ENCODE measurements around the gene ATG12. TPM values are rescaled to one million over a fixed set of nuclear protein-coding genes. Genes with fewer than 3 reads are reported as not detected.

Gene ATG12
- total RNA-seq, 2 experiments from 2014 or later = 35.9 to 43.9 TPM

- peaks cover 37% of the 10 kb centered on the region for H3K27me3 Mint-ChIP-seq (ENCODE audit: low read depth)
- ChIA-PET POLR2A (no interaction called here), CTCF (no interaction called here)
- no peak overlapping the region for H3K4me3 Mint-ChIP-seq
- no peak overlapping the region for H3K27ac Mint-ChIP-seq
- peaks cover 1% of the 10 kb centered on the region for H3K36me3 Mint-ChIP-seq (ENCODE audit: low read depth)
- DNase-seq (no peak), ATAC-seq (no peak)
- H3K9me3 Mint-ChIP-seq (ENCODE audit: insufficient read depth) = no peaks in the 10 kb centered on the region
- H3K4me1 Mint-ChIP-seq (ENCODE audit: low read depth) = no peaks in the 10 kb centered on the region
These were observed 41.3 kb downstream of the ATG12 start for GRCh38 chr5:115800108-115800507.

- DNase-seq (no peak), ATAC-seq (no peak)
- Mint-ChIP-seq H3K27ac (no peak overlapping the region), H3K9me3 (ENCODE audit: insufficient read depth) (no peaks in the 10 kb centered on the region), H3K4me1 (ENCODE audit: low read depth) (peaks cover 11% of the 10 kb centered on the region), H3K36me3 (ENCODE audit: low read depth) (no peaks in the 10 kb centered on the region), H3K27me3 (ENCODE audit: low read depth) (peaks cover 41% of the 10 kb centered on the region), H3K4me3 (no peak overlapping the region)
- POLR2A ChIA-PET = no interaction called here
- CTCF ChIA-PET = no interaction called here
These were observed 43.1 kb downstream of the ATG12 start for GRCh38 chr5:115798252-115798651.

GRCh38 chr5:115796656-115797055, 44.7 kb downstream of the ATG12 start:
- Mint-ChIP-seq H3K4me3 (no peak overlapping the region), H3K27ac (no peak overlapping the region), H3K9me3 (ENCODE audit: insufficient read depth) (no peaks in the 10 kb centered on the region), H3K27me3 (ENCODE audit: low read depth) (peaks cover 43% of the 10 kb centered on the region), H3K36me3 (ENCODE audit: low read depth) (no peaks in the 10 kb centered on the region), H3K4me1 (ENCODE audit: low read depth) (peaks cover 11% of the 10 kb centered on the region)
- POLR2A ChIA-PET = no interaction called here
- CTCF ChIA-PET = no interaction called here
- no peak for ATAC-seq
- no peak for DNase-seq

- ChIA-PET CTCF (no interaction called here), POLR2A (no interaction called here)
- peaks cover 47% of the 10 kb centered on the region for H3K27me3 Mint-ChIP-seq (ENCODE audit: low read depth)
These were observed 45.7 kb downstream of the ATG12 start for GRCh38 chr5:115795700-115796099.

GRCh38 chr5:115788440-115788839, 52.9 kb downstream of the ATG12 start:
- ChIA-PET POLR2A (no interaction called here), CTCF (no interaction called here)
- DNase-seq (no peak), ATAC-seq (no peak)
- Mint-ChIP-seq H3K36me3 (ENCODE audit: low read depth) (no peaks in the 10 kb centered on the region), H3K4me3 (no peak overlapping the region), H3K27me3 (ENCODE audit: low read depth) (peaks cover 48% of the 10 kb centered on the region), H3K27ac (no peak overlapping the region), H3K4me1 (ENCODE audit: low read depth) (no peaks in the 10 kb centered on the region), H3K9me3 (ENCODE audit: insufficient read depth) (no peaks in the 10 kb centered on the region)

More at GRCh38 chr5:115795700-115796099, 45.7 kb downstream of the ATG12 start:
- H3K27ac Mint-ChIP-seq = no peak overlapping the region
- ATAC-seq (no peak), DNase-seq (no peak)
- no peaks in the 10 kb centered on the region for H3K36me3 Mint-ChIP-seq (ENCODE audit: low read depth)
- peaks cover 11% of the 10 kb centered on the region for H3K4me1 Mint-ChIP-seq (ENCODE audit: low read depth)
- no peaks in the 10 kb centered on the region for H3K9me3 Mint-ChIP-seq (ENCODE audit: insufficient read depth)
- no peak overlapping the region for H3K4me3 Mint-ChIP-seq

- Mint-ChIP-seq H3K27me3 (ENCODE audit: low read depth) (peaks cover 41% of the 10 kb centered on the region), H3K9me3 (ENCODE audit: insufficient read depth) (no peaks in the 10 kb centered on the region), H3K4me1 (ENCODE audit: low read depth) (no peaks in the 10 kb centered on the region), H3K36me3 (ENCODE audit: low read depth) (no peaks in the 10 kb centered on the region), H3K27ac (no peak overlapping the region), H3K4me3 (no peak overlapping the region)
- no peak for DNase-seq
- ATAC-seq = no peak
- ChIA-PET CTCF (no interaction called here), POLR2A (no interaction called here)
These were observed 53.9 kb downstream of the ATG12 start for GRCh38 chr5:115787426-115787825.

GRCh38 chr5:115785381-115786065, 55.8 kb downstream of the ATG12 start:
- no peak for ATAC-seq
- Mint-ChIP-seq H3K27ac (no peak overlapping the region), H3K9me3 (ENCODE audit: insufficient read depth) (no peaks in the 10 kb centered on the region), H3K36me3 (ENCODE audit: low read depth) (no peaks in the 10 kb centered on the region), H3K27me3 (ENCODE audit: low read depth) (peaks cover 36% of the 10 kb centered on the region), H3K4me1 (ENCODE audit: low read depth) (no peaks in the 10 kb centered on the region), H3K4me3 (no peak overlapping the region)
- no peak for DNase-seq
- POLR2A ChIA-PET = no interaction called here
- CTCF ChIA-PET = no interaction called here

- no peaks in the 10 kb centered on the region for H3K4me1 Mint-ChIP-seq (ENCODE audit: low read depth)
- peaks cover 28% of the 10 kb centered on the region for H3K27me3 Mint-ChIP-seq (ENCODE audit: low read depth)
- ATAC-seq = no peak
- no peaks in the 10 kb centered on the region for H3K9me3 Mint-ChIP-seq (ENCODE audit: insufficient read depth)
- POLR2A ChIA-PET = no interaction called here
- CTCF ChIA-PET = no interaction called here
- H3K4me3 Mint-ChIP-seq = no peak overlapping the region
- DNase-seq = no peak
- no peaks in the 10 kb centered on the region for H3K36me3 Mint-ChIP-seq (ENCODE audit: low read depth)
- no peak overlapping the region for H3K27ac Mint-ChIP-seq
These were observed 62.9 kb downstream of the ATG12 start for GRCh38 chr5:115778417-115778816.

Other genes starting within 250 kb of the ATG12 start
- gene TICAM2, start 239.1 kb downstream of the ATG12 start, total RNA-seq = under 1 TPM; 0.47 to 0.55 TPM
- 10 to 100 TPM; 40.5 to 48.9 TPM for gene TMED7, start 215.5 kb downstream of the ATG12 start, total RNA-seq
- under 1 TPM in 1 of 2 experiments, not detected in 1; 0.40 TPM for gene CDO1, start 24.9 kb downstream of the ATG12 start, total RNA-seq
- 10 to 100 TPM; 76.6 to 78.3 TPM for gene AP3S1, start 370 bp upstream of the ATG12 start, total RNA-seq
- not detected for gene LVRN, start 120.9 kb upstream of the ATG12 start, total RNA-seq
- gene ARL14EPL, start 190.9 kb upstream of the ATG12 start, total RNA-seq = not detected
- gene COMMD10, start 243.5 kb upstream of the ATG12 start, total RNA-seq = 10 to 100 TPM; 21.7 to 24.4 TPM